ENCODE results near the gene GSE1.

Gene GSE1

DNA sequence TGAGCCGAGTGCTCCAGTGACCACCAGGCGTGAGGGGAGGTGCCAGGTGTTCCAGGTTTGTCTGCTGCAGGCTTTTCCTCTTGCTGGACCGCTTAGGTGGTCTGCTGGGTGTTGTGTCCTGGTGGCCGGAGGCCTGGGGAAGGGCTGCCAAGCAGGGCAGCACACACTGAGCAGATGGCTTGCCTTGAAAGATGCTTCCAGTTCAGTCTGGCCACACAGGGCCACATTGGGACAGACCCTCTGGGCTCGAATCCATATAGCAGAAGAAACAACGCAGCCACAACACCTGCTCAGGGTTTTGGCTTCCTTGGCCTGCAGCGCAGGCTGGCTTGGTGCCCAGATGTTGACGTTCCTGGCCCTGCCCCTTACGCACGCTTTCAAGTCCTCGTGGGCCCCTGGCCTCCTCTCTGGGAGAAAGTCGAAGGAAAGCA lies 50.8 kb downstream of the GSE1 start:
- no peak for DNase-seq

DNA sequence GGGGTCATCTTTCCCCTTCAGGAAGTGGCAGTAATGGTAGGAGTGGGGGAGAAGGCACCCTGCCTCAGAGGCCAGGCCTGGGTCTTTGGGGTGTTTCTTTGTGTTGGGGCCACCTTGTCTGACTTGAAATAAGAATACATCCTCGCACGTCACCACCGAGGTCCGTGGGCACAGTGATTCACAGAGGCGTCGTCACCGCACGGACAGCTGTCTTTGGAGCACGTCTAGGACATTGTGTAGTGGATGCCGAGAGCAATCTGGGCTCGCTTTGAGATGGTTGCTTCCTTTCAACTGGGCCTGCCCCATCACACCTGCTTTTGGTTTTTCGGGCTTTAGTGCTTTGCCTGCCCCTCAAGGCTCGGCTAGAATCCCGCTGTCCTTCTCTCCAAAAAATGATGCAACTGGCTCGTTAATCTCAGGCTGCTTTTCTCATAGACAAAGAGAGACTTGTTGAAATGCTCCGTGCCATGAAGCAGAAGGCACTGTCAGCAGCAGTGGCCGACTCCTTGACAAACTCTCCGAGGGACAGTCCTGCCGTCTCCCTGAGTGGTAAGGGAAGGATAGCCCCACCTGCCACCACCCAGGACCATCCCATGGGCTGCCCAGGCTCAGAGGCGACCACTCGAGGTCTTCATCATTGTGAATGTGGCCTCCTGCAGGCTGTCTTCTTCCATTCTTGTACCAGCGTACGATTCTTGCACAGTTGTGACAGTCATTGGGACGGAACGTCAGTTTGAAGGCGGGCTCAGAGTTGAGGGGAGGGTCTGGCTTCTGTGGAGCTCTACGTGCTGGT lies 51.7 kb downstream of the GSE1 start:
- no peak for DNase-seq

DNA sequence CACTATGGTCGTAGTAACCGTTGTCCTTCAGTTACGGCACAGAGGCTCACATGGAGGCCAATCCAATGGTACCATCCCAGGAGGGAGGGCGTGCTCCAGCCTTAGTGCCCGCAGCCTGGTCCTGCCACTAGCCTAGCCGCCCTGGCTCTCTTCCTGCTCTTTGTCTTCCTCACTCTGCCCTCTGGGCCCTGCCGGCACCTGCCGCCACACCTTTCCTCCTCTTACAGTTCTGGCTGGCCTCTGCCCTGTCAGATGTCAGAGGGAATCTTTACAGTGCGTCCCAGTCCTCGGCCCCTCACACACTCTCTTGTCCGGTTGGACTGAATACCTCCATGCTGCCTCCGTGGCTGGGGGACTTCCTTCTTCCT lies 52.2 kb downstream of the GSE1 start:
- no peak for DNase-seq

DNA sequence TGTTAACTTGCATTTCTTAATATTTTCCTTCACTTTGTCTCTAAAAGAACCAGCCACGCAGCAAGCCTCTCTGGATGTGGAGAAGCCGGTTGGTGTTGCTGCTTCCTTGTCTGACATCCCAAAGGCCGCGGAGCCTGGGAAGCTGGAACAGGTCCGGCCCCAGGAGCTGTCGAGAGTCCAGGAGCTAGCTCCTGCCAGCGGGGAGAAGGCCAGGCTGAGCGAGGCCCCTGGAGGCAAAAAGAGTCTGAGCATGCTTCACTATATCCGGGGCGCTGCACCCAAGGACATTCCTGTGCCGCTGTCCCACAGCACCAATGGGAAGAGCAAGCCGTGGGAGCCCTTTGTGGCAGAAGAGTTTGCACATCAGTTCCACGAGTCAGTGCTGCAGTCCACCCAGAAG lies 52.8 kb downstream of the GSE1 start:
- DNase-seq, result no peak

DNA sequence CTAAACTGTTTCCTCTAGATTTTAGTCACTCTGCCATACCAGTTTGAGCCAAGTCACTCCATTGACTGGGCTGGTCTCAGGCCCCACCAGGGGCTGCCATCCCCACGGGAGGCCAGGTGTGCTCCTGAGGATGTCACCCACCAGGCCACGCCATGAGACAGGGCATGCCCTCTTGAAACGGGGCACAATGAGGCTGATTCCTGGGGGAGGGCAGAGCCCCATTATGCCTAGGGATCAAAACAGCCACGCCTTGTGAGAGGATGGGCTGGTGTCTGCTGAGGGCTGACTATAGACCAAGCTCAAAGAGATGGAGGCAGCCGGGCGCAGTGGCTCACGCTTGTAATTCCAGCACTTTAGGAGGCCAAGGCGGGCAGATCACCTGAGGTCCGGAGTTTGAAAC lies 54.1 kb downstream of the GSE1 start:
- no peak for DNase-seq

DNA sequence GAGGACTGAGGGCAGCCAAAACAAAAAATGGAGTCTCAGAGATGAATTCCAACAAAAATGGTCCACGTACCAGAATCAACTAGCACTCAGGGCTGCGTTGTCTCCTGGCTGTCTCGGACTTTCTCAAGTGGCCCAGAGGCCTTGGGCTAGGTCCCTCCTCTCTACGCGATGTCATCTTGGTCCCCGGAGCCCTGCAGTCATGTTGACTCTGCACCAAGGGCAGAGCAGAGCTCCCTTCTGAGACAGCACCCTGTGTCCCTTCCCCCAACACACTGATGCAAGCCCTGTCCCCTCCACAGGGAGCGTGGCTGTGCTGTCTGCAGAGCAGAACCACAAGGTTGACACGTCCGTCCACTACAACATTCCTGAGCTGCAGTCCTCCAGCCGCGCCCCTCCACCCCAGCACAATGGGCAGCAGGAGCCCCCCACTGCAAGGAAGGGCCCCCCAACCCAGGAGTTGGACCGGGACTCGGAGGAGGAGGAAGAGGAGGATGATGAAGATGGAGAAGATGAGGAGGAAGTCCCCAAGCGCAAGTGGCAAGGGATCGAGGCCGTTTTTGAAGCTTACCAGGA lies 54.8 kb downstream of the GSE1 start:
- DNase-seq, result no peak

DNA sequence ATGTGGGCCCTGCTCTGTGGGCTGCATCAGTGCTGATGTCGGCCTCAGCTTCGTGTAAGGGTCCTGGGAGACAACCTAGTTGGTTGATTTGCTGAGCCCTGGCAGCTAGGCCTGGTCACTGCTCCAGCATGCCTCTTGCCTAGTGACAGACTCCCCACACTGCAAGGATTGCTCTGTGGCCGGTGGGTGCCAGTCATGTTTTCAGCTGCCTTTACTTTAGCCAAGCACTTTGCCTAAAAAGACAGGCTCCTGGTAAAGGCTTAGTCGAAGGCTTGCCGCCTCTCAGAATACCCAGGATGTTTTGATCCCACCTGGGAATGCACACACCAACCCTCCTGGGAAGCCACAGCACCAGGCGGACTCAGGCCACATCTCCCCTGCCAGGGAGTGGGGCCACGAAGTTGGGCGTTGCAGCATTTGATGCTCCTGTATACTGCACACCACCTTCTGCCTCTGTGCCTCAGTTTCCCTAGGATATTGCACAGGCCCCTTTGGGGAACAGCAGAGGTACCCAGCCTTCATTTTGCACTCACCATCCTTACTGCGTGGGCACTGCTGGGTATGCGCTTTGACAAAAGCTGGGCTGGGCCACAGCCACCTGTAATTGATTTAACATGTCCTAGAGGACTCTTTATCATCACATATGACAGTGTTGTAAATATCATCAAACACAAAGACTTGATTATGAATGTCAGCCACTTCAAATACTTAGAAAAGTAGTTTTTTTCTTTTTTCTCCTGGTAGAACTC lies 55.7 kb downstream of the GSE1 start:
- DNase-seq, result no peak

DNA sequence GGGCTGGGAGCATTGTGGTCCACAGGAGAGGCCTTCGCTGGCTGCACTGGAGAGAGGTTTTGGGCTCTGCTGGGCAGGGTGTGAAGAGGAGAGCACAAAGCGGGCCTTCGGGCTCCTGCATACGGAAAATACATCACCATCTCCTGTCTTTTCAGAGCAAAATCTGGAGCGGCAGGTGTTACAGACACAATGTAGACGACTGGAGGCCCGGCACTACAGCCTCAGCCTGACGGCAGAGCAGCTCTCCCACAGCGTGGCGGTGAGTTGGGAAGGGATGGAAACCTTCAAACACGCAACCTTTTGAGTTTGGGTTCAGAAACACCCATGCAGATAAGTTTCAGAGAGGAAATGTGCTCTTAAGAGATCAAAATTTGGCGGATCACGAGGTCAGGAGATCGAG lies 57.7 kb downstream of the GSE1 start:
- no peak for DNase-seq

DNA sequence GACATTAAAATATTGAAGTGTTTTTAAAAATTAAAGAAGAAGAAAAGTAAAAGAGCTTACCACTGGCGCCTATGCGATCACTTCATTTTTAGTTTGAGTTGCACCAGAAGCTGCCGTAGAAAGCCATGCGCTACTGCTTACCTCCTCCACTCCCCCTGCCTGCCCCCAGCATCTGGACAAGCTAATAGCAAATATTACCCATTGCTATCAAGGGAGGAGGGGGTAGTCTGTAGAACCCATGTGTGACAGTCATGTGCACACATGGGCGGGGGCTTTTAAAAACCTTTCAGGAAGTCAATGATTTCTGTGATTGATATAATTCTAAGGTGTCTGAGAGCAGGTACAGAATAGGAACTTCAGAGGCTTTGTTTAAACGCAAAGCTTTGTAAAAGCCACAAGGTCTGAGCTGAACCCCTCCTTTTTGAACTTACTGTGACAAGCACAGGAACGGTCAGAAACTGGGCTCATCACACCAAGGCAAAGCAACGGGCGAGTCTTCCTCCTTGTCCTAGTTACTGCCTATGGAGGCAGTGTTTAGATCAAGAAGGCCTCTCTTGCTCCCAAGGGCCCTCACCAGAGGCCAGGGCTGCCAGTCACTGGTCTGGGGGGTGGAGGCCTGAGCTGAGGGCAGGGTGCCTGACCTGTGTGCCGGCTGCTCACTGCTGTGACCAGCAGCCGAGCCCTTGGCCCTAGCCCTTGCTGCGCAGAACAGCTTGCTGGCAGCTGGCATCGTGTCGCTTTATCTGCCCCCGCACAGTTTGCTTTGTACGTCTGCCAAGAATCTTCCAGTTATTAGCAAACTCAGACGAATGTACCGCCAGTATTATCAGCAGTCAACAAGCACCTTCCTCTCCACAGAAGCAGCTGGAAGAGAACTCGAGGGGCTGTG lies 60.7 kb downstream of the GSE1 start:
- DNase-seq, result no peak

DNA sequence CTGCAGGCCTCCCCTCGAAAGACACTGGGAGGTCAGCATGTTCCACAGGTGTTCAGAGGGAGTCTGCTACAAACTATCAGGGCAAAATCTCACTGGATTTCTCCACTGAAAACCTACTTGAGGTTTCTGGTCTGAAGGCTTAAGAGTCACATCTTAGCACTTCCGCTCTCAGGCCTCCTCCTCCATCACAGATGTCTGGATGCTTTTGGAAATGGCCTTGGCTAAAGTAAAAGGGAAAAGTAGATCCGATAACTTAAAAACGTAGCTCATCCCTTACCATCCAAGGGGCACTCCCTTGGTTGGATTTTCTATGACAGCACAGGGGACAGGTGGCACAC lies 61.3 kb downstream of the GSE1 start:
- DNase-seq, result no peak

DNA sequence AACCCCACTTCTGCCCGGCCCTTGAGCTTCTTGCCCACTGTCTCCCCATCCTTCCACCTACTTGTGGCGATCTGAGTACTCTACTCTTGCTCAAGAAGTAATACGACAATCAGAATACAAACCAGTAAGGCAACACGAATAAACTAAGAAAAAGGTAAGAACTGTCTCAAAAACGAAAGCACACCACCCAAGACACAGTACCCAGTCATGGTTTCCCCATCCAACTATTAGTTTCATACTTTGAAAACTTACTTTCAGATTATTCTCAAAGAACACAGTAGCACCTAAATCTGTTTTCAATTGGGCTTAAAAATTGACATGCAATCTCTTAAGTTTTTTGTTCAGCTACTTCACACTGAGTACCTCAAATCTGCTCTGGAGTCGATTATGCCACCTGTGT lies 61.7 kb downstream of the GSE1 start:
- DNase-seq, result no peak

DNA sequence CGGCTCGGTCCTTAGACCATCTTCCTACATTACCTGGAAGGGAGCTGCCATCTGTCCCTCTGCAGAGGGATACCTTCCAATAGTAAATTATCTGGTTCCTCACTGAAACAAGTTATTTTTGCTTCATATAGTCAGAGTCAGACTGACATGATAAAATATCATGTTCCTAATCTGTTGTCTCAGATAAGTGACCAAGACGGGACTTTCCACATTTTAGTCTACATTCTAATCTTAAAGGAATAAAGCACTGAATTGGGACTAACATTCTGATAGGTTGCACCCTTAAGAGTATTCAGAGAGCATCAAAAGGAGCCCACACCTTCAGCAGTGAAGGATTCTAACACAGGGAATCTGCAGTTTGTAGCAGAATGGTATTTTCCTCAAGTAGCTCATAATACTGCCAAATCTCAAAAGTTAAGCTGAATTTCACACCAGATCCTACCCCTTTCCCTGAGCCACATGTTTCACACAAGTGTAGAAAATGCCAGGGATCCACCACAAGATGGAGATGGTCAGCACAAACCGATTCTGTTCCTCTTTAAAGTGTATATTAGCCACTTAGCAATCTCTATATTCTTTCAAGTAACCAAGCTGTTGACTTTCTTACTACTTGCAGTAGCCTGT lies 62.2 kb downstream of the GSE1 start:
- no peak for DNase-seq

DNA sequence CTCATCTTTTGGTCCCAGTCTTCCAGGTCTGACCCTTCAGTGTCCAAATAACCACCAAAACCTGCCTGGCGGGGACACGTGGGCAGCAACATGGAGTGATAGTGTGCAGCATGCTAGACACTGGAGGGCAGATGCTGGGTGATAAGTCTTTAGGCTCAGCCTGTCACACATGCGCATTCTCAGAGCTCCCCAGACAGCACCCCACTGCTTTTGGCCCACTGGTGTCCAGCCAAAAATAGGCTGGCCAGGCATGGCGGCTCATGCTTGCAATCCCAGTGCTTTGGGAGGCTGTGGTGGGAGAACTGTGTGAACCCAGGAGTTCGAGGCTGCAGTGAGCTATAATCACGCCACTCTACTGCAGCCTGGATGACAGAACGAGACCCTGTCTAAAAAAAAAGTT lies 63.3 kb downstream of the GSE1 start:
- no peak for DNase-seq

DNA sequence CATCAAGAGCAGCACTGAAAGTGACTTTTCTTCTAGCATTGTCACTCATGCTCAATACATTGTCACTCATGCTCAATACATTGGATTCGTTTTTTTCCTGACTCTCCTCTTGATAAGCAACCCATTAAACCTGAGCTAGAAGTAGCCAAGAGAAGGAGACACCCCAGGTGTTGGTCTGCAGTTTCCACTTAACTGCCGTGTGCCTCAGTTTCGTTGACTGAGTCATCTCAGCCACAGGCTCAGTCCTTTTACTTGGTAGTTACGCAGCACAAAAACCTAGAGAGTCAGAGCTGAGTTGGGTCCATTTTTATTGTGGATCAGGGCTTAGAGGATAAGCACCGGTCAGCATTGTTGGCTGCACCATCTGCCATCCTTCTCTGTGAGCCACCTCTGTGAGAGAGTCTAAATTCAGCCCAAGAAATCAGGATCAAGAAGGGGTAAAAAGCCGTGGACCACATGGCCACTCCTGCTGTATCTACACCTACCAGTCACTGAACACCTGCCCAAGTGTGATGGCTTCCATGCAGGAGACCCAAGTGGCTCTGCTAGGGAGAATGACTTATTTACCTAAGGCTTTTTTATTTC lies 64.4 kb downstream of the GSE1 start:
- no peak for DNase-seq

DNA sequence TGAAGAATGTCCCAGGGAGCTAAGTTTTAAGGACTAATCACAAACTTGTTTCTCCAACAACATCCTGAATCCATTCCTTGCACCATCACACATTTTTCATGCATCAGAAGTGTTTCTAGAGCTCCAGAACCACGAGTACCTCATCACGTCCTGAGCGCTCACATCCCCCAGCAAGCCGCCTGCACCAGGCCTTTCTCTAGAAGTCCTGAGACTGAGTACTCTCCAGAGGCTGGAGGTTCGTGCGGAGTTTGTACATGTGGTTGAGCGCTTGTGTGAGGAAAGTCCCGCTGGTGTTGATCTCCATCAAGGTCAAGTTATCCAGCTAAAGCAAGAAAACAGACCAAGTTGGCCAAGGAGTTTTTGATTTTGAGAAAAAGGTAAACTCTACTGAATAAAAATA lies 64.9 kb downstream of the GSE1 start:
- DNase-seq, result no peak

DNA sequence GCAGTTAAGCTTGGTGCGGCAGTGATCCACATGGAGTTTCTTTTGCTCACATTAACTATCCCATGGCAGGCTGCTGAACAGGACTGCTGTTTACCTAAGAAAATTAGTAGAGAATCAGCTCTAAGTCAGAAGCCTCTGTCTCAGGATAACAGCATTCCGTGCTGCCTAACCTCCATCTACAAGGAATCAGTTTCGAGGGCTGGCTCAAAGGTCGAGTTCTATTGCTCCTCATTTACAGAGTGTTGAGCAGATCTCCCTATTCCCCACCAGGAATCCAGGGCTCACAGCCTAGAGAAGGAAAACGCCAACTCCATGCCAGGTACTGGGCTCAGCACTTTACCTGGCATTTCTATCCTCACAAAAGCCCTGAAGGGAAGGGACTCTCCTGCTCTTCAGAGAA lies 65.7 kb downstream of the GSE1 start:
- no peak for DNase-seq

DNA sequence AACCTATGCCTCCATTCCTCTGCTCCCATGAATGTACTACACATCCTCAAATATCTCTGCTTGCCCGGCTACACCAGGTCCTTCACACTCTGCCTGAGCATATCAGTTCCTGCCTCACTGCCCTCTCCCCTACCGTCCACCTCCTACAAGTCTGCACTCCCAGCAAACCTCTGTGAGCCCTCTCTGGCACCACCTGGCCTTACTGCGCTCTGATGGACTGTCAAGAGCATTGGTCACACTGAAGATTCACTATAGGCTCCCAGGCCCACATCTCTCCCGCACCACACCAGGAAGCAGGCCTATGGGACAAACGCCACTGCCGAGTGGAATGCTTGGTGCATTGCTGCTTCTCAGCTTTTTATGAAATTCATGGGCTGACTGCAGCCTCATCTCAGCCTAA lies 66.7 kb downstream of the GSE1 start:
- DNase-seq, result no peak

DNA sequence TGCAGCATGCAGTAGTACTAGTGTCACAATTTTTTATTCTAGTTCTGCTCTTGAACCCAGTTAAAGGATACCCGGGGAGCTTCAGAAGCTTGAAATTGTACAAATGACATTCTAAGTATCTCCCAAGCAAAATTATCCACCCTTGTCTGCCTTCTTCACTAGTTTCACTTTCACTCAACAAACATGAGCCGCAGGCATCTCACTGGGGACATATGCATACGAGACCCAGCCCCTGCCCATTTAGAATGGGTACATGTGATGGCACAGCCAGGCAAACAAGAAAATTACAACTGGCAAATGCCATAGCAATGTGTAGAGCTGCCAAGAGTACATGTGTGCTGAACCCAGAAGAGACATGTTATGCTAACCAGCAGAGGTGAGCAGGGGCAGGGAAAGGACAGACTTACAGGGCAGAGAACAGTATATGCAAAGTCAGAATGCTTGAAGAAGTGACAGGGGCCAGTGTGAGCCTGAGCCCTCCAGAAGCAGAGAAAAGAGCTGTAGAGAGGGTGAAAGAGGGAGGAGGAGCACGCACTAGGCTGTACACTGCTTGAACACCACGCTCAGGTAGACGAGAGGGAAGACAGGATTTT lies 67.3 kb downstream of the GSE1 start:
- no peak for DNase-seq

DNA sequence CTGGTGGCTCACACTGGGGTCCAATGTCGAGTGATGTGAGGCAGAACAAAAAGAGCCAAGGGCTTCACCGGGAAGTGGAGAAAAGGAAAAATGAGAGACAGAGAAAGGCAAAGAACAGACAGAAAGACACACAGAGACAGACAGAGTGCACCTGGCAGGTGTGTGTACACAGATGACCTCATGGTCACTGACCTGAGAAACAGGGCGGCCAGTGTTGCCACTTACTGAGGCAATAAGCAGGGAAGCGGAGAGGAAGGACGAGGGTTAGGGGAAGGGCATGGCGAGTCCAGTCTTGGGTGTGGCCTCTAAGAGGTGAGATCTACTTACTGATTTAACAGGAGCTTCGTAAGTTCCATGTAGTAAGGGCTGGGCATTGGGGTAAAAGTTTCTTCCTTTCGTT lies 68.1 kb downstream of the GSE1 start:
- DNase-seq, result no peak

DNA sequence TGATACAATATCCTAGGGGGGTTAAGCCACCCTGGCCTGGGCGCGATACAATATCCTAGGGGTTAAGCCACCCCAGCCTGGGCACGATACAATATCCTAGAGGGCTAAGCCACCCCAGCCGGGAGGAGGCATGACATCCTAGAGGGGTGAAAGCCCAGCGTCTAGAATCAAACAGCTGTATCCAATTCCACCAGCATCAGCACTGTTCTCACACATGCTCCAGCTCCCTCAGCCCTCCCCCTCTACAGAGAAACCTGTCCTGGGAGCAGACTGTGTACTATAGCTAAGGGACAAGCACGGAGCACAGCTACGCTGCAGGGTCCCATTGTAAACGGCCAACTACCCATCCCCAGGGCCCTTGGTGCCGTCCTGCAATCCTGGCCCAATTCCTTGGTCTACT lies 69.4 kb downstream of the GSE1 start:
- no peak for DNase-seq

DNA sequence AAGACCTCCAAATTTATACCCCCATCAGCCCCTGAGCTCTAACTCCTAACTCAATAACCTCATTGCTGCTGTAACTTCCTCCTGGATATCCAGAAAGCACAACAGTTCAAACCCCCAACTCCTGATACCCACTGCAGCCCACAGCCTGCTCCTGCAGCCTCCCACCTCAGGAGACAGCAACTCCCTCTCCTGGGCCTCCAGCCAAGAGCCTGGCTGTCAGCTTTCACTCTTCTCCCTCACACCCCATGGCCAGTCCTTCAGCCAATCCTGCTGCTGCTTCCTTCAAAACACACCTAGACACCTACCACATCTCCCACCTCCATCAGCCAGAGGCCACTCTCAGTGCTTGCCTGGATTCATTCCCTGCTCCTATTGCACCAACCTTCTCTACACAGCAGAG lies 70.2 kb downstream of the GSE1 start:
- no peak for DNase-seq

DNA sequence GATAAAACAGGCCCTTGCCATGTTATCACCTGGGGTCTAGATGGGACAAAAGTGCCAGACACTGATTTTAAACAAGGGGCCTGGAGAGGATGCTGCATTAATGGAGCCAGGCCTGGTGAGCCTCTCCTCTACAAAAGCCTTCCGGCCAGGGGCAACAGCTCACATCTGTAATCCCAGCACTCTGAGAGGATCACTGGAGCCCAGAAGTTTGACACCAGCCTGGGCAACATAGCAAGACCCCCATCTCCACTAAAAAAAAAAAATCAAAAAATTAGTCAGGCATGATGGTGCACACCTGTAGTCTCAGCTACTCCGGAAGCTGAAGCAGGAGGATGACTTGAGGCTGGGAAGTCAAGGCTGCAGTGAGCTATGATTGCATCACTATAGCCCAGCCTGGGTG lies 72.1 kb downstream of the GSE1 start:
- DNase-seq, result no peak

Data from CD4-positive, alpha-beta T cell treated with Interleukin-4 for 4 hours (primary cell).